IMR-90 (cell line): Measurements from ENCODE around the gene UNC13B.

Source experiments
- CTCF ChIP-seq: conservative IDR thresholded peaks from 2 replicates; pipeline ENCODE4 v1.5.1; 2012; ENCODE audit warnings: mild to moderate bottlenecking, low read depth, low read length, improper control_type of control experiment
- ELK1 ChIP-seq: fragments of 150-350 bp; IDR thresholded peaks from 2 replicates; pipeline ENCODE4 v1.6.1; 2016; ENCODE audit warnings: low read depth, mild to moderate bottlenecking, low read length, moderate library complexity, borderline replicate concordance
- MXI1 ChIP-seq: IDR thresholded peaks from 2 replicates; pipeline ENCODE4 v1.6.1; 2012; ENCODE audit warnings: low read depth, mild to moderate bottlenecking, low read length, moderate library complexity, borderline replicate concordance
- POLR2A ChIP-seq: IDR thresholded peaks from 2 replicates; pipeline ENCODE4 v1.6.1; 2012; ENCODE audit warnings: mild to moderate bottlenecking, low read depth, low read length
- RFX5 ChIP-seq: IDR thresholded peaks from 2 replicates; pipeline ENCODE4 v1.8.0; 2012; ENCODE audit warnings: low read depth, mild to moderate bottlenecking, low read length, moderate library complexity
- USF2 ChIP-seq: fragments of 150-350 bp; IDR thresholded peaks from 2 replicates; pipeline ENCODE4 v1.6.1; 2017; ENCODE audit warnings: mild to moderate bottlenecking, antibody characterized with exemption, low read length, low read depth

- TF ChIP-seq USF2 (no peak), CTCF (no peak), RFX5 (no peak), ELK1 (no peak), POLR2A (no peak), MXI1 (no peak)
Observed at GRCh38 chr9:35448496-35448895, 286.7 kb downstream of the UNC13B start.
